Measurements from ENCODE around the gene OSBPL5.

GRCh38 chr11:3105791-3106735 is 59.0 kb downstream of the OSBPL5 start:
- no peak for TF ChIP-seq POLR2A (IDR thresholded peaks at IDR 0.05; ENCODE audit: extremely low read depth, insufficient read length)
- no peak for TF ChIP-seq MAX (IDR thresholded peaks at IDR 0.05; ENCODE audit: low read depth, low read length)
- TF ChIP-seq CTCF (IDR thresholded peaks at IDR 0.05; ENCODE audit: low read depth, low read length), result no peak
- TF ChIP-seq MYC (IDR thresholded peaks at IDR 0.05; ENCODE audit: low read depth, low read length), result no peak

All from NB4 (cell line).